H9 (cell line): Measurements from ENCODE around the gene SPRED1. TPM values are rescaled to one million over a fixed set of nuclear protein-coding genes. Genes with fewer than 3 reads are reported as not detected.

ENCODE experiments used
- DNase-seq: peaks from one replicate; pipeline ENCODE4 v3.0.0-alpha.2; 2017
- H2AFZ ChIP-seq: one replicate; pipeline ENCODE4 v1.6.1; 2013; ENCODE audit warnings: mild to moderate bottlenecking, low read length, control low read depth, moderate library complexity
- H2AK5ac ChIP-seq: 2 replicates; pipeline ENCODE4 v1.6.1; 2013; ENCODE audit warnings: low read length, control low read depth, mixed read lengths; ENCODE audit not compliant: insufficient read length
- H2BK120ac ChIP-seq: one replicate; pipeline ENCODE4 v1.6.1; 2013; ENCODE audit warnings: low read depth, mild to moderate bottlenecking, low read length, control low read depth, inconsistent platforms; ENCODE audit not compliant: poor library complexity, severe bottlenecking
- H2BK12ac ChIP-seq: 2 replicates; pipeline ENCODE4 v1.6.1; 2013; ENCODE audit warnings: low read length, control low read depth, mixed read lengths, low read depth; ENCODE audit not compliant: insufficient read length
- H2BK15ac ChIP-seq: 2 replicates; pipeline ENCODE4 v1.6.1; 2013; ENCODE audit warnings: low read depth, low read length, control low read depth
- H2BK20ac ChIP-seq: one replicate; pipeline ENCODE4 v1.6.1; 2013; ENCODE audit warnings: low read depth, mild to moderate bottlenecking, low read length, control low read depth, inconsistent platforms; ENCODE audit not compliant: poor library complexity, severe bottlenecking
- H2BK5ac ChIP-seq: 2 replicates; pipeline ENCODE4 v1.6.1; 2013; ENCODE audit warnings: low read length, control low read depth, mixed read lengths; ENCODE audit not compliant: insufficient read length
- H3K14ac ChIP-seq: 2 replicates; pipeline ENCODE4 v1.6.1; 2013; ENCODE audit warnings: low read length, control low read depth; ENCODE audit not compliant: insufficient read depth
- H3K18ac ChIP-seq: 2 replicates; pipeline ENCODE4 v1.6.1; 2013; ENCODE audit warnings: low read depth, mild to moderate bottlenecking, mixed read lengths, low read length, control low read depth; ENCODE audit not compliant: insufficient read length
- H3K23ac ChIP-seq: 2 replicates; pipeline ENCODE4 v1.6.1; 2013; ENCODE audit warnings: low read length, control low read depth, mixed read lengths, low read depth; ENCODE audit not compliant: insufficient read length
- H3K23me2 ChIP-seq: 2 replicates; pipeline ENCODE4 v1.6.1; 2013; ENCODE audit warnings: low read depth, mild to moderate bottlenecking, mixed read lengths, low read length, control low read depth; ENCODE audit not compliant: insufficient read length, poor library complexity, severe bottlenecking
- H3K27ac ChIP-seq: 2 replicates; pipeline ENCODE4 v1.5.1; 2013; ENCODE audit warnings: low read length, control low read depth, mixed read lengths, low read depth; ENCODE audit not compliant: insufficient read length
- H3K27me3 ChIP-seq: 2 replicates; pipeline ENCODE4 v1.6.1; 2013; ENCODE audit warnings: low read length, control low read depth, inconsistent platforms; ENCODE audit not compliant: insufficient read depth
- H3K4ac ChIP-seq: 2 replicates; pipeline ENCODE4 v1.6.1; 2013; ENCODE audit warnings: low read depth, mild to moderate bottlenecking, control low read depth, inconsistent platforms, low read length, moderate library complexity
- H3K4me1 ChIP-seq: 2 replicates; pipeline ENCODE4 v1.6.1; 2013; ENCODE audit warnings: low read length, control low read depth, inconsistent platforms; ENCODE audit not compliant: insufficient read depth
- H3K4me2 ChIP-seq: 2 replicates; pipeline ENCODE4 v1.6.1; 2013; ENCODE audit warnings: low read length, control low read depth, mixed read lengths; ENCODE audit not compliant: insufficient read length, insufficient read depth
- H3K56ac ChIP-seq: 2 replicates; pipeline ENCODE4 v1.6.1; 2013; ENCODE audit warnings: low read depth, mild to moderate bottlenecking, mixed read lengths, low read length, control low read depth; ENCODE audit not compliant: insufficient read length
- H3K79me1 ChIP-seq: 2 replicates; pipeline ENCODE4 v1.6.1; 2013; ENCODE audit warnings: low read depth, mild to moderate bottlenecking, moderate library complexity, low read length, control low read depth, inconsistent platforms; ENCODE audit not compliant: insufficient read depth, poor library complexity, severe bottlenecking
- H3K79me2 ChIP-seq: 2 replicates; pipeline ENCODE4 v1.6.1; 2013; ENCODE audit warnings: low read length, control low read depth, inconsistent platforms; ENCODE audit not compliant: insufficient read depth
- H3K9ac ChIP-seq: 2 replicates; pipeline ENCODE4 v1.6.1; 2013; ENCODE audit warnings: low read length, control low read depth, mixed read lengths; ENCODE audit not compliant: insufficient read length; ENCODE audit errors: extremely low read depth
- H3K9me3 ChIP-seq: one replicate; pipeline ENCODE4 v1.6.1; 2013; ENCODE audit warnings: low read depth, low read length, inconsistent platforms; ENCODE audit not compliant: control insufficient read depth
- H3T11ph ChIP-seq: one replicate; pipeline ENCODE4 v1.6.1; 2013; ENCODE audit warnings: mild to moderate bottlenecking, low read length, control low read depth, inconsistent platforms
- H4K20me1 ChIP-seq: one replicate; pipeline ENCODE4 v1.6.1; 2013; ENCODE audit not compliant: control insufficient read depth, insufficient read length, insufficient read depth
- H4K5ac ChIP-seq: 2 replicates; pipeline ENCODE4 v1.6.1; 2013; ENCODE audit warnings: low read depth, mild to moderate bottlenecking, mixed read lengths, low read length, control low read depth; ENCODE audit not compliant: insufficient read length
- H4K8ac ChIP-seq: replicated peaks from 2 replicates; pipeline ENCODE4 v1.6.1; 2013; ENCODE audit warnings: low read length, control low read depth, mixed read lengths, low read depth; ENCODE audit not compliant: insufficient read length
- H4K91ac ChIP-seq: 2 replicates; pipeline ENCODE4 v1.6.1; 2013; ENCODE audit warnings: low read depth, mild to moderate bottlenecking, moderate library complexity, mixed read lengths, low read length, control low read depth; ENCODE audit not compliant: insufficient read length
- H3K27ac Mint-ChIP-seq, 3 experiments: 2 replicates in 2 of 3; 3 replicates in 1 of 3; pipeline ENCODE4 v1.8.0; 2020 to 2021; ENCODE audit warnings: mixed read lengths in 3 of 3, mild to moderate bottlenecking in 1 of 3, moderate library complexity in 1 of 3
- H3K27me3 Mint-ChIP-seq: 2 replicates; pipeline ENCODE4 v1.8.0; 2021; ENCODE audit warnings: low read depth, mild to moderate bottlenecking, moderate library complexity, mixed read lengths
- H3K36me3 Mint-ChIP-seq, 3 experiments: 2 replicates in 2 of 3; 3 replicates in 1 of 3; pipeline ENCODE4 v1.8.0; 2020 to 2021; ENCODE audit warnings: low read depth in 3 of 3, mixed read lengths in 3 of 3; ENCODE audit not compliant: insufficient read depth in 1 of 3
- H3K4me1 Mint-ChIP-seq, 2 experiments: 2 replicates each; pipeline ENCODE4 v1.8.0; 2020; ENCODE audit warnings: mixed read lengths in 2 of 2
- H3K4me3 Mint-ChIP-seq, 2 experiments: 2 replicates in 1 of 2; 3 replicates in 1 of 2; pipeline ENCODE4 v1.8.0; 2020 to 2021; ENCODE audit warnings: mild to moderate bottlenecking in 2 of 2, mixed read lengths in 2 of 2, moderate library complexity in 1 of 2
- H3K9me3 Mint-ChIP-seq, 2 experiments: 2 replicates in 1 of 2; 3 replicates in 1 of 2; pipeline ENCODE4 v1.8.0; 2020; ENCODE audit warnings: mild to moderate bottlenecking in 2 of 2, mixed read lengths in 2 of 2, moderate library complexity in 1 of 2
- WGBS: extraction: QIAGEN DNeasy Blood & Tissue Kit; methylation state at CpG from one replicate; pipeline ENCODE4 v1.1.7; 2013; ENCODE audit warnings: missing lambda C conversion rate, low lambda C conversion rate, mixed read lengths; ENCODE audit not compliant: insufficient read length; ENCODE audit errors: extremely low coverage; 5-methylcytosine and 5-hydroxymethylcytosine counted together
- total RNA-seq: library from RNA; stranded (reverse); gene quantifications from 2 replicates; pipeline ENCODE4 v1.2.1, GENCODE V29; 2021
- TF ChIP-seq, protein P1 (sequence below): fragments of 200-600 bp; sonication (generic); conservative IDR thresholded peaks from 3 replicates; pipeline ENCODE4 v1.8.0; 2021; ENCODE audit warnings: antibody characterized with exemption, mild to moderate bottlenecking

Gene SPRED1
- total RNA-seq, 1 experiment from 2014 or later = 41.0 TPM

DNA sequence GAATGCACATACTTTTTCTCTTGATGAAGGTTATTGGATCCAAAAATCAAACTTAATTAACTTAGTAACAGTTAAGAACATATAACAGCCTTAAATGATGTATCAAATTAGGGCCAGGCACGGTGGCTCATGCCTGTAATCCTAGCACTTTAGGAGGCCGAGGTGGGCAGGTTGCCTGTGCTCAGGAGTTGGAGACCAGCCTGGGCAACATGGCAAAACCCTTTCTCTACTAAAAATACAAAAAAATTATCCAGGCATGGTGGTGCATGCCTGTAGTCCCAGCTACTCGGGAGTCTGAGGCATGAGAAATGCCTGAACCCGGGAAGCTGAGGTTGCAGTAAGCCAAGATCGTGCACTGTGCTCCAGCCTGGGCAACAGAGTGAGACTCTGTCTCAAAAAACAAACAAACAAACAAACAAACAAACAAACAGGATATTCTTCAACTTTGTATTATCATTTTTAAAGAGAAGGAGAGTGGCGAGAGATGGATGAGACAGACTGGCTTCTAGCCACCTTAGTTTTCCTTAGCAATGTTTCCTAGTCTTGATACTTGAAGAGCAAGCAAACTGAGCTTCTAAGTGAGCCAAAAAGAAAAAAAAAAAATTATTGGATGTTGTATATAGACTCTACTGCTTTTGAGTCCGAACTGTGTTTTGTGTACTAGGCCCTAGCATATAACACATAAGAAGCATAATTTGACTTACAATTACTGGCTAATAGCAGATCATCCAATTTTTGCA lies 13.8 kb downstream of the SPRED1 start:
- Histone ChIP-seq H3K23ac (no peak overlapping the region), H4K20me1 (no peaks in the 10 kb centered on the region), H4K8ac (no peak overlapping the region), H3K79me1 (peaks cover 3% of the 10 kb centered on the region), H3K18ac (no peak overlapping the region), H2BK5ac (no peak overlapping the region), H2AFZ (no peak overlapping the region), H2BK120ac (no peak overlapping the region), H3K27me3 (no peaks in the 10 kb centered on the region), H2BK12ac (no peak overlapping the region), H3K4ac (no peak overlapping the region), H3K4me2 (no peak overlapping the region), H3T11ph (no peak overlapping the region), H4K91ac (no peak overlapping the region), H3K23me2 (no peaks in the 10 kb centered on the region), H2BK20ac (no peak overlapping the region), H3K27ac (no peak overlapping the region), H3K79me2 (peaks cover 64% of the 10 kb centered on the region), H3K9me3 (no peaks in the 10 kb centered on the region), H2BK15ac (no peak overlapping the region), H3K9ac (no peak overlapping the region), H2AK5ac (no peak overlapping the region), H3K56ac (no peak overlapping the region), H3K4me1 (peaks cover 4% of the 10 kb centered on the region; the same call in 1 of the 2 replicates), H4K5ac (no peak overlapping the region), H3K14ac (no peak overlapping the region)
- H3K36me3 Mint-ChIP-seq = peaks cover 6 to 18% (median 6%) of the 10 kb centered on the region in 3 experiments; a peak in 6 of 7 replicates
- no CpG with 5 or more reads among the region's 7 CpGs for WGBS
- no peak for DNase-seq
- H3K4me1 Mint-ChIP-seq = peaks cover 3 to 10% of the 10 kb centered on the region in 2 experiments; a peak in 3 of 4 replicates
- H3K27me3 Mint-ChIP-seq = no peaks in the 10 kb centered on the region
- no peak overlapping the region for H3K4me3 Mint-ChIP-seq
- H3K9me3 Mint-ChIP-seq = no peaks in the 10 kb centered on the region
- H3K27ac Mint-ChIP-seq = peak overlapping the region in 2 of 3 experiments; percentile 30 to 47; a peak in 1 of 7 replicates
- TF ChIP-seq, protein P1, sequence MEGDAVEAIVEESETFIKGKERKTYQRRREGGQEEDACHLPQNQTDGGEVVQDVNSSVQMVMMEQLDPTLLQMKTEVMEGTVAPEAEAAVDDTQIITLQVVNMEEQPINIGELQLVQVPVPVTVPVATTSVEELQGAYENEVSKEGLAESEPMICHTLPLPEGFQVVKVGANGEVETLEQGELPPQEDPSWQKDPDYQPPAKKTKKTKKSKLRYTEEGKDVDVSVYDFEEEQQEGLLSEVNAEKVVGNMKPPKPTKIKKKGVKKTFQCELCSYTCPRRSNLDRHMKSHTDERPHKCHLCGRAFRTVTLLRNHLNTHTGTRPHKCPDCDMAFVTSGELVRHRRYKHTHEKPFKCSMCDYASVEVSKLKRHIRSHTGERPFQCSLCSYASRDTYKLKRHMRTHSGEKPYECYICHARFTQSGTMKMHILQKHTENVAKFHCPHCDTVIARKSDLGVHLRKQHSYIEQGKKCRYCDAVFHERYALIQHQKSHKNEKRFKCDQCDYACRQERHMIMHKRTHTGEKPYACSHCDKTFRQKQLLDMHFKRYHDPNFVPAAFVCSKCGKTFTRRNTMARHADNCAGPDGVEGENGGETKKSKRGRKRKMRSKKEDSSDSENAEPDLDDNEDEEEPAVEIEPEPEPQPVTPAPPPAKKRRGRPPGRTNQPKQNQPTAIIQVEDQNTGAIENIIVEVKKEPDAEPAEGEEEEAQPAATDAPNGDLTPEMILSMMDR = no peak
